ENCODE data around the gene ESYT2. TPM values are rescaled to one million over a fixed set of nuclear protein-coding genes. Genes with fewer than 3 reads are reported as not detected.

Gene ESYT2
- total RNA-seq, 1 experiment from 2014 or later, result 39.0 TPM

- Histone ChIP-seq H3K4me2 (ENCODE audit: insufficient read depth, insufficient read length, low read length) (no peak overlapping the region), H3K9ac (ENCODE audit: extremely low read depth, insufficient read length, low read length) (no peak overlapping the region), H3K18ac (ENCODE audit: insufficient read length, low read depth, low read length) (no peak overlapping the region), H3K23ac (ENCODE audit: insufficient read length, low read depth, low read length) (no peak overlapping the region), H3K27me3 (ENCODE audit: insufficient read depth, low read length) (no peaks in the 10 kb centered on the region), H3K4me1 (ENCODE audit: insufficient read depth, low read length) (peaks cover 8% of the 10 kb centered on the region), H3T11ph (ENCODE audit: low read length) (no peak overlapping the region), H4K8ac (replicated peaks; ENCODE audit: insufficient read length, low read depth, low read length) (no peak overlapping the region), H2BK12ac (ENCODE audit: insufficient read length, low read depth, low read length) (no peak overlapping the region), H2BK5ac (ENCODE audit: insufficient read length, low read length) (no peak overlapping the region), H2BK120ac (ENCODE audit: low read depth, low read length, poor library complexity, severe bottlenecking) (no peak overlapping the region), H3K79me1 (ENCODE audit: insufficient read depth, low read depth, low read length, poor library complexity, severe bottlenecking) (no peaks in the 10 kb centered on the region), H3K56ac (ENCODE audit: insufficient read length, low read depth, low read length) (no peak overlapping the region), H4K91ac (ENCODE audit: insufficient read length, low read depth, low read length) (no peak overlapping the region), H2AK5ac (ENCODE audit: insufficient read length, low read length) (no peak overlapping the region), H3K23me2 (ENCODE audit: insufficient read length, low read depth, low read length, poor library complexity, severe bottlenecking) (no peaks in the 10 kb centered on the region), H3K9me3 (ENCODE audit: control insufficient read depth, low read depth, low read length) (no peaks in the 10 kb centered on the region), H3K4ac (ENCODE audit: low read depth, low read length) (no peak overlapping the region), H3K14ac (ENCODE audit: insufficient read depth, low read length) (peak overlapping the region; percentile 52; the same call in 1 of the 2 replicates), H4K5ac (ENCODE audit: insufficient read length, low read depth, low read length) (no peak overlapping the region), H3K79me2 (ENCODE audit: insufficient read depth, low read length) (peaks cover 15% of the 10 kb centered on the region; the same call in 1 of the 2 replicates), H4K20me1 (ENCODE audit: control insufficient read depth, insufficient read depth, insufficient read length) (no peaks in the 10 kb centered on the region), H2AFZ (ENCODE audit: low read length) (no peak overlapping the region), H3K27ac (ENCODE audit: insufficient read length, low read depth, low read length) (no peak overlapping the region), H2BK20ac (ENCODE audit: low read depth, low read length, poor library complexity, severe bottlenecking) (no peak overlapping the region), H2BK15ac (ENCODE audit: low read depth, low read length) (no peak overlapping the region)
- whole genome bisulfite sequencing (ENCODE audit: extremely low coverage, insufficient read length, low lambda C conversion rate), result no CpG with 5 or more reads among the region's 5 CpGs
- Mint-ChIP-seq H3K4me3 (no peak overlapping the region), H3K9me3 (peaks cover 1 to 3% of the 10 kb centered on the region in 2 experiments; a peak in 2 of 5 replicates), H3K27me3 (ENCODE audit: low read depth) (no peaks in the 10 kb centered on the region), H3K4me1 (peaks cover 40 to 43% of the 10 kb centered on the region in 2 experiments), H3K36me3 (ENCODE audit: insufficient read depth in 1 of 3, low read depth in 3 of 3) (peaks cover 15 to 33% (median 16%) of the 10 kb centered on the region in 3 experiments), H3K27ac (peak overlapping the region in 2 of 3 experiments; percentile 41 to 93; a peak in 3 of 7 replicates)
- no peak for TF ChIP-seq CTCF (conservative IDR thresholded peaks at IDR 0.05)
- no peak for DNase-seq
Observed at GRCh38 chr7:158811894-158812293, 17.4 kb downstream of the ESYT2 start.
